ENCODE results near the gene KRTAP12-1.

The KRTAP12-1 gene

GRCh38 chr21:44720170-44720569, 38.2 kb upstream of the KRTAP12-1 start:
- TF ChIP-seq, protein P1, sequence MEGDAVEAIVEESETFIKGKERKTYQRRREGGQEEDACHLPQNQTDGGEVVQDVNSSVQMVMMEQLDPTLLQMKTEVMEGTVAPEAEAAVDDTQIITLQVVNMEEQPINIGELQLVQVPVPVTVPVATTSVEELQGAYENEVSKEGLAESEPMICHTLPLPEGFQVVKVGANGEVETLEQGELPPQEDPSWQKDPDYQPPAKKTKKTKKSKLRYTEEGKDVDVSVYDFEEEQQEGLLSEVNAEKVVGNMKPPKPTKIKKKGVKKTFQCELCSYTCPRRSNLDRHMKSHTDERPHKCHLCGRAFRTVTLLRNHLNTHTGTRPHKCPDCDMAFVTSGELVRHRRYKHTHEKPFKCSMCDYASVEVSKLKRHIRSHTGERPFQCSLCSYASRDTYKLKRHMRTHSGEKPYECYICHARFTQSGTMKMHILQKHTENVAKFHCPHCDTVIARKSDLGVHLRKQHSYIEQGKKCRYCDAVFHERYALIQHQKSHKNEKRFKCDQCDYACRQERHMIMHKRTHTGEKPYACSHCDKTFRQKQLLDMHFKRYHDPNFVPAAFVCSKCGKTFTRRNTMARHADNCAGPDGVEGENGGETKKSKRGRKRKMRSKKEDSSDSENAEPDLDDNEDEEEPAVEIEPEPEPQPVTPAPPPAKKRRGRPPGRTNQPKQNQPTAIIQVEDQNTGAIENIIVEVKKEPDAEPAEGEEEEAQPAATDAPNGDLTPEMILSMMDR (conservative IDR thresholded peaks at IDR 0.05; ENCODE audit: low read depth) = no peak
- POLR2A ChIA-PET (ENCODE audit: low non-redundant PET) = interaction anchor here (0.5 kb wide), 1 partner anchor 49 kb away, joined by 3 read pairs; no protein-coding TSS in a partner anchor
- no peak overlapping the region for H3K27ac ChIP-seq
- no peak for DNase-seq (ENCODE audit: low spot score)
- CTCF ChIA-PET = interaction anchor here (0.9 kb wide), 1 partner anchor 33 kb away, joined by 3 read pairs; no protein-coding TSS in a partner anchor

- no peak for DNase-seq (ENCODE audit: low spot score)
- CTCF ChIA-PET = interaction anchor here (0.6 kb wide), 1 partner anchor 15 kb away, joined by 10 read pairs; no protein-coding TSS in a partner anchor
These were observed 36.6 kb upstream of the KRTAP12-1 start for GRCh38 chr21:44718571-44718970.

DNA sequence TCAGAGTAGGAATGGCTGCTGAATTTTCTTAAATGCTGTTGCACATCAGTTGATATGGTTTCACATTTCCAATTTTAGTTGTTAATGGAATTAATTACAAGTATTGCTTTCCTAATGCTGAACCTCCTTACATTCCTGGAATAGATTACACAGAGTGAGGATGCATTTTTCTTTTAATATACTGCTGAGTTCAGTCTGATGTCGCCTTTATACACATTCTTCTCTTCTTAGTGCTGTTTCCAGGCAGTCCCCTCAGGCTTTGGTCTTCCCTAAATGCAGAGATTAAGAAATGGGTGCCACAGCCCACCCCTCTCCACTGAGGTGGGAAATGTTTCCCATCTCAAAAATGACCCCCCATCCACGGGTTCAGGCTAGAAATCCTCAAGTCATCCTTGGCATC, 36.1 kb upstream of the KRTAP12-1 start:
- no peak overlapping the region for H3K27ac ChIP-seq
- TF ChIP-seq, protein P1 (conservative IDR thresholded peaks at IDR 0.05; ENCODE audit: low read depth) = no peak
- POLR2A ChIA-PET (ENCODE audit: low non-redundant PET) = no interaction called here
- DNase-seq (ENCODE audit: low spot score) = no peak
- CTCF ChIA-PET = interaction anchor here (0.6 kb wide), 1 partner anchor 15 kb away, joined by 10 read pairs; no protein-coding TSS in a partner anchor

More at GRCh38 chr21:44718571-44718970, 36.6 kb upstream of the KRTAP12-1 start:
- no peak overlapping the region for H3K27ac ChIP-seq
- POLR2A ChIA-PET (ENCODE audit: low non-redundant PET) = no interaction called here
- TF ChIP-seq, protein P1 (conservative IDR thresholded peaks at IDR 0.05; ENCODE audit: low read depth) = no peak

- DNase-seq (ENCODE audit: low spot score) = no peak
- ChIA-PET CTCF (no interaction called here), POLR2A (ENCODE audit: low non-redundant PET) (no interaction called here)
- H3K27ac ChIP-seq = no peak overlapping the region
- TF ChIP-seq, protein P1 (conservative IDR thresholded peaks at IDR 0.05; ENCODE audit: low read depth) = no peak
These were observed 35.0 kb upstream of the KRTAP12-1 start for GRCh38 chr21:44716984-44717383.

GRCh38 chr21:44714905-44715304, 32.9 kb upstream of the KRTAP12-1 start:
- ChIA-PET POLR2A (ENCODE audit: low non-redundant PET) (no interaction called here), CTCF (no interaction called here)
- TF ChIP-seq, protein P1 (conservative IDR thresholded peaks at IDR 0.05; ENCODE audit: low read depth) = no peak
- no peak for DNase-seq (ENCODE audit: low spot score)
- H3K27ac ChIP-seq = no peak overlapping the region

DNA sequence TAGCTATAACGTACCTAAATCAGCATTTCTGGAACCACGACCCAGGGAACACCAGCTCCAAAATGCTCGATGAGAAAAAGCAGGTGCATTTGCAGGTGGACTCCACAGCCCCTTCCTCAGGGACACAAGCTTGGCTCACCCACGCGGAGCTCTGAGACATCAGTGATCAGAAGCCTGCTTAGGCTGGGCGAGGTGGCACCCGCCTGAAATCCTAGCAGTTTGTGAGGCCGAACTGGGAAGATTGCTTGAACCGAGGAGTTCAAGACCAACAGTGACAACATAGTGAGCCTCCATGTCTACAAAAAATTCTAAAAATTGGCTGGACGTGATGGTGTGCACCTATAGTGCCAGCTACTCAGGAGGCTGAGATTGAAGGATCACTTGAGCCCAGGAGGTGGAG, 31.9 kb upstream of the KRTAP12-1 start:
- DNase-seq (ENCODE audit: low spot score) = no peak
- CTCF ChIA-PET = no interaction called here
- POLR2A ChIA-PET (ENCODE audit: low non-redundant PET) = no interaction called here
- H3K27ac ChIP-seq = no peak overlapping the region
- TF ChIP-seq, protein P1 (conservative IDR thresholded peaks at IDR 0.05; ENCODE audit: low read depth) = no peak
